IMR-90 (cell line): ENCODE results near the gene CCDC43. TPM values are rescaled to one million over a fixed set of nuclear protein-coding genes. Genes with fewer than 3 reads are reported as not detected.

Experiments
- ATAC-seq: fragments of 200-7000 bp; cut with Tn5 transposase; 2 replicates; pipeline ENCODE4 v1.9.1; 2020; ENCODE audit warnings: low read depth, mild to moderate bottlenecking, moderate library complexity
- BruUV-seq: library from RNA; stranded (reverse); fragments of 400-500 nt; replicated peaks from 2 replicates; lab custom pipeline; 2021; lab: Mats Ljungman, UMichigan
- CTCF ChIA-PET: fragments of 300-600 bp; formaldehyde crosslinking; extraction: SDS; loops from one replicate; lab custom pipeline; 2021; ENCODE audit warnings: antibody characterized with exemption; lab: Yijun Ruan, JAX
- POLR2A ChIA-PET: fragments of 300-600 bp; sonication (Branson Sonifier 250); formaldehyde crosslinking; loops from one replicate; lab custom pipeline; 2022; ENCODE audit warnings: antibody characterized with exemption; ENCODE audit not compliant: unreplicated experiment; lab: Charles Lee
- DNase-seq: peaks from one replicate; pipeline ENCODE4 v3.0.0; 2013
- H2AFZ ChIP-seq: replicated peaks from 2 replicates; pipeline ENCODE3; 2013; ENCODE audit warnings: low read length, mild to moderate bottlenecking; ENCODE audit not compliant: poor library complexity
- H2AK5ac ChIP-seq: 2 replicates; pipeline ENCODE4 v1.6.1; 2013; ENCODE audit warnings: low read depth, low read length, inconsistent platforms
- H2AK9ac ChIP-seq: replicated peaks from 2 replicates; pipeline ENCODE3; 2013; ENCODE audit warnings: mild to moderate bottlenecking, low read depth, low read length, moderate library complexity; ENCODE audit not compliant: poor library complexity
- H2BK120ac ChIP-seq: 2 replicates; pipeline ENCODE4 v1.6.1; 2013; ENCODE audit warnings: low read depth, low read length, inconsistent platforms
- H2BK15ac ChIP-seq: 3 replicates; pipeline ENCODE4 v1.6.1; 2013; ENCODE audit warnings: low read depth, low read length, inconsistent platforms
- H2BK20ac ChIP-seq: 2 replicates; pipeline ENCODE4 v1.6.1; 2013; ENCODE audit warnings: low read depth, mild to moderate bottlenecking, inconsistent platforms, low read length, moderate library complexity
- H2BK5ac ChIP-seq: 2 replicates; pipeline ENCODE4 v1.6.1; 2013; ENCODE audit warnings: mild to moderate bottlenecking, low read depth, low read length, inconsistent platforms; ENCODE audit not compliant: poor library complexity, severe bottlenecking
- H3K14ac ChIP-seq: replicated peaks from 2 replicates; pipeline ENCODE4 v1.6.1; 2013; ENCODE audit warnings: low read depth, low read length, inconsistent platforms
- H3K18ac ChIP-seq: 2 replicates; pipeline ENCODE4 v1.6.1; 2013; ENCODE audit warnings: low read depth, low read length, control low read depth
- H3K23ac ChIP-seq: 2 replicates; pipeline ENCODE4 v1.6.1; 2013; ENCODE audit warnings: low read depth, low read length, inconsistent platforms
- H3K27ac ChIP-seq: 2 replicates; pipeline ENCODE4 v1.5.1; 2013; ENCODE audit warnings: mild to moderate bottlenecking, control low read depth, low read length; ENCODE audit not compliant: insufficient read depth
- H3K27me3 ChIP-seq: 2 replicates; pipeline ENCODE4 v1.6.1; 2013; ENCODE audit warnings: low read length; ENCODE audit not compliant: control insufficient read depth, insufficient read depth
- H3K36me3 ChIP-seq: 2 replicates; pipeline ENCODE4 v1.6.1; 2013; ENCODE audit warnings: low read length, mixed read lengths; ENCODE audit not compliant: control insufficient read depth, insufficient read depth
- H3K4ac ChIP-seq: 2 replicates; pipeline ENCODE4 v1.6.1; 2013; ENCODE audit warnings: low read depth, low read length, inconsistent platforms
- H3K4me1 ChIP-seq: 2 replicates; pipeline ENCODE4 v1.6.1; 2013; ENCODE audit warnings: low read length, mixed read lengths; ENCODE audit not compliant: control insufficient read depth, insufficient read depth
- H3K4me2 ChIP-seq: 2 replicates; pipeline ENCODE4 v1.6.1; 2013; ENCODE audit warnings: low read depth, mild to moderate bottlenecking, control low read depth, low read length, moderate library complexity
- H3K4me3 ChIP-seq: 2 replicates; pipeline ENCODE4 v1.5.1; 2013; ENCODE audit warnings: low read depth, mild to moderate bottlenecking, control low read depth, low read length, moderate library complexity; ENCODE audit not compliant: insufficient read depth
- H3K56ac ChIP-seq: 2 replicates; pipeline ENCODE4 v1.6.1; 2013; ENCODE audit warnings: low read length, inconsistent platforms; ENCODE audit not compliant: insufficient read depth; ENCODE audit errors: extremely low read depth
- H3K79me1 ChIP-seq, 2 experiments: 2 replicates each; pipeline ENCODE4 v1.6.1; 2013; ENCODE audit warnings: low read length in 2 of 2, inconsistent platforms in 1 of 2, low read depth in 1 of 2
- H3K9ac ChIP-seq: 2 replicates; pipeline ENCODE4 v1.6.1; 2013; ENCODE audit warnings: low read depth, low read length, control low read depth
- H3K9me1 ChIP-seq: 2 replicates; pipeline ENCODE4 v1.6.1; 2013; ENCODE audit warnings: low read length, inconsistent platforms; ENCODE audit not compliant: insufficient read depth
- H3K9me3 ChIP-seq: 2 replicates; pipeline ENCODE4 v1.6.1; 2013; ENCODE audit warnings: low read length; ENCODE audit not compliant: control insufficient read depth, insufficient read depth
- H4K20me1 ChIP-seq: 2 replicates; pipeline ENCODE4 v1.6.1; 2013; ENCODE audit warnings: low read length, inconsistent platforms; ENCODE audit not compliant: insufficient read depth
- H4K5ac ChIP-seq: 2 replicates; pipeline ENCODE4 v1.6.1; 2013; ENCODE audit warnings: mild to moderate bottlenecking, low read depth, low read length, control low read depth
- H4K8ac ChIP-seq, 2 experiments: 2 replicates each; pipeline ENCODE4 v1.6.1; 2013; ENCODE audit warnings: low read depth in 2 of 2, low read length in 2 of 2, control low read depth in 1 of 2, inconsistent platforms in 1 of 2
- H4K91ac ChIP-seq: 2 replicates; pipeline ENCODE4 v1.6.1; 2013; ENCODE audit warnings: low read depth, low read length, inconsistent platforms; ENCODE audit not compliant: insufficient read depth
- CEBPB ChIP-seq: IDR thresholded peaks from 2 replicates; pipeline ENCODE4 v1.6.1; 2012; ENCODE audit warnings: low read depth, low read length, improper control_type of control experiment
- CTCF ChIP-seq: conservative IDR thresholded peaks from 2 replicates; pipeline ENCODE4 v1.5.1; 2012; ENCODE audit warnings: mild to moderate bottlenecking, low read depth, low read length, improper control_type of control experiment
- MXI1 ChIP-seq: IDR thresholded peaks from 2 replicates; pipeline ENCODE4 v1.6.1; 2012; ENCODE audit warnings: low read depth, mild to moderate bottlenecking, low read length, moderate library complexity, borderline replicate concordance
- POLR2A ChIP-seq: IDR thresholded peaks from 2 replicates; pipeline ENCODE4 v1.6.1; 2012; ENCODE audit warnings: mild to moderate bottlenecking, low read depth, low read length
- RAD21 ChIP-seq: IDR thresholded peaks from 2 replicates; pipeline ENCODE4 v1.6.1; 2012; ENCODE audit warnings: low read length, improper control_type of control experiment
- RCOR1 ChIP-seq: IDR thresholded peaks from 2 replicates; pipeline ENCODE4 v1.6.1; 2012; ENCODE audit warnings: mild to moderate bottlenecking, low read length, improper control_type of control experiment; ENCODE audit not compliant: insufficient replicate concordance
- RFX5 ChIP-seq: IDR thresholded peaks from 2 replicates; pipeline ENCODE4 v1.8.0; 2012; ENCODE audit warnings: low read depth, mild to moderate bottlenecking, low read length, moderate library complexity
- SMC3 ChIP-seq: fragments of 150-350 bp; IDR thresholded peaks from 2 replicates; pipeline ENCODE4 v1.6.1; 2016; ENCODE audit warnings: low read depth, mild to moderate bottlenecking, antibody characterized with exemption, low read length, moderate library complexity
- WGBS, 2 experiments: methylation state at CpG; one replicate each; pipeline versions ENCODE4 v1.1.5 to v1.1.7; 2013; ENCODE audit warnings: missing lambda C conversion rate in 2 of 2; ENCODE audit not compliant: insufficient read length in 1 of 2; ENCODE audit errors: extremely low coverage in 2 of 2; 5-methylcytosine and 5-hydroxymethylcytosine counted together
- dilution Hi-C: fragments of 300-500 bp; cut with HindIII; formaldehyde crosslinking; loops from one replicate; pipeline ENCODE4 v1.14.3; 2018; ENCODE audit warnings: low sequenced_read_pairs; ENCODE audit not compliant: unreplicated experiment
- in situ Hi-C: fragments of 300-500 bp; cut with MboI; formaldehyde crosslinking; loops from 3 replicates; pipeline ENCODE4 v1.14.3; 2019; ENCODE audit warnings: low sequenced_read_pairs, inconsistent platforms, mixed read lengths
- intact Hi-C: fragments of 100-400 bp; cut with micrococcal nuclease; formaldehyde crosslinking; loops from 2 replicates; pipeline ENCODE4 v1.10.0; 2022
- polyA plus RNA-seq, 3 experiments: library from polyadenylated mRNA; depleted of rRNA; stranded (reverse); fragments of >200 nt; gene quantifications; 2 replicates each; pipeline ENCODE4 v1.2.3, GENCODE V29; 2012; ENCODE audit warnings: low replicate concordance in 1 of 3
- total RNA-seq: library from RNA; depleted of rRNA; stranded (reverse); fragments of >200 nt; gene quantifications from 2 replicates; pipeline ENCODE4 v1.2.3, GENCODE V29; 2012
- TF ChIP-seq, protein P1 (sequence below): fragments of 150-350 bp; IDR thresholded peaks from 2 replicates; pipeline ENCODE4 v1.6.1; 2017; ENCODE audit warnings: mild to moderate bottlenecking, antibody characterized with exemption, low read length, low read depth

Gene CCDC43
- total and polyA plus RNA-seq, 2 of the 4 experiments (the other 2 are of a cell fraction): 11.3 to 20.8 TPM

GRCh38 chr17:44636562-44636961 lies 53.0 kb downstream of the CCDC43 start:
- Histone ChIP-seq H2BK5ac (no peak overlapping the region), H3K4me3 (no peak overlapping the region), H2BK20ac (no peak overlapping the region), H3K4me1 (no peaks in the 10 kb centered on the region), H3K36me3 (no peaks in the 10 kb centered on the region), H4K8ac (no peak overlapping the region), H2AFZ (no peak overlapping the region), H3K4ac (no peak overlapping the region), H2AK9ac (no peak overlapping the region), H3K4me2 (no peak overlapping the region), H2BK120ac (no peak overlapping the region), H3K9me3 (no peaks in the 10 kb centered on the region), H3K23ac (no peak overlapping the region), H2AK5ac (no peak overlapping the region), H4K20me1 (no peaks in the 10 kb centered on the region), H2BK15ac (no peak overlapping the region), H3K56ac (no peak overlapping the region), H3K79me1 (no peaks in the 10 kb centered on the region), H3K9ac (no peak overlapping the region), H3K27me3 (peaks cover 4% of the 10 kb centered on the region; the same call in 1 of the 2 replicates), H4K5ac (no peak overlapping the region), H3K14ac (no peak overlapping the region), H3K27ac (no peak overlapping the region), H4K91ac (no peak overlapping the region), H3K9me1 (no peaks in the 10 kb centered on the region), H3K18ac (no peak overlapping the region)
- in situ Hi-C loops: loop anchor here (25.0 kb wide), 1 partner anchor 424 kb away; the partner anchor contains the start of gene UBTF
- DNase-seq (peak; percentile 72), ATAC-seq (peak; percentile 82)
- ChIA-PET CTCF (no interaction called here), POLR2A (no interaction called here)
- dilution Hi-C loops: no loop called here
- intact Hi-C loops: loop anchor here (1.0 to 5.0 kb wide), 4 partner anchors 79 to 414 kb away; partner anchors contain the start of gene FZD2
- no TSS peak for BruUV-seq
- WGBS, 2 experiments: no CpG with 5 or more reads among the region's 1 CpG
- TF ChIP-seq SMC3 (peak; percentile 95), MXI1 (0 out of 2 replicates have a peak, but pooled peaks have one; percentile 18), POLR2A (0 out of 2 replicates have a peak, but pooled peaks have one; percentile 21), RCOR1 (no peak), RAD21 (peak; percentile 87), CTCF (peak; percentile 80), RFX5 (no peak), CEBPB (peak; percentile 96)
- TF ChIP-seq, protein P1, sequence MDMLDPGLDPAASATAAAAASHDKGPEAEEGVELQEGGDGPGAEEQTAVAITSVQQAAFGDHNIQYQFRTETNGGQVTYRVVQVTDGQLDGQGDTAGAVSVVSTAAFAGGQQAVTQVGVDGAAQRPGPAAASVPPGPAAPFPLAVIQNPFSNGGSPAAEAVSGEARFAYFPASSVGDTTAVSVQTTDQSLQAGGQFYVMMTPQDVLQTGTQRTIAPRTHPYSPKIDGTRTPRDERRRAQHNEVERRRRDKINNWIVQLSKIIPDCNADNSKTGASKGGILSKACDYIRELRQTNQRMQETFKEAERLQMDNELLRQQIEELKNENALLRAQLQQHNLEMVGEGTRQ: no peak
